Adipocyte (in vitro differentiated cells): ENCODE data around the gene TTC38.
A peak's percentile ranks its signal among the peaks of the same experiment; 100 is the strongest.

Experiments used
- DNase-seq: peaks from one replicate; pipeline ENCODE4 v3.0.0-alpha.2; 2015; ENCODE audit warnings: low read depth
- H3K27me3 ChIP-seq: replicated peaks from 2 replicates; pipeline ENCODE4 v1.7.0; 2013; ENCODE audit warnings: mild to moderate bottlenecking, low read length, moderate library complexity; ENCODE audit not compliant: control insufficient read depth, insufficient read depth
- H3K36me3 ChIP-seq: 2 replicates; pipeline ENCODE4 v1.7.0; 2013; ENCODE audit warnings: low read length, mild to moderate bottlenecking, moderate library complexity; ENCODE audit not compliant: control insufficient read depth, insufficient read depth, severe bottlenecking
- H3K4me1 ChIP-seq: 2 replicates; pipeline ENCODE4 v1.7.0; 2013; ENCODE audit warnings: mild to moderate bottlenecking, low read length, moderate library complexity; ENCODE audit not compliant: control insufficient read depth, insufficient read depth
- H3K4me3 ChIP-seq: 2 replicates; pipeline ENCODE4 v1.7.0; 2013; ENCODE audit warnings: mild to moderate bottlenecking, low read length, moderate library complexity
- H3K9ac ChIP-seq: 2 replicates; pipeline ENCODE4 v1.7.0; 2013; ENCODE audit warnings: mild to moderate bottlenecking, low read length, moderate library complexity
- H3K9me3 ChIP-seq: 2 replicates; pipeline ENCODE4 v1.7.0; 2013; ENCODE audit warnings: mild to moderate bottlenecking, low read length, moderate library complexity; ENCODE audit not compliant: control insufficient read depth

TTC38 gene

GRCh38 chr22:46267431-46268279 lies at the start of gene TTC38:
Gene TTC38 (plus strand): TSS chr22:46268008. CDS start chr22:46268040, 32 bp downstream.
- H3K4me3 ChIP-seq: peak within 1 kb of the TSS; percentile 83
- H3K9me3 ChIP-seq: no peaks in the 10 kb centered on the region
- no peaks in the 10 kb centered on the region for H3K27me3 ChIP-seq
- peak; percentile 94 for DNase-seq
- H3K36me3 ChIP-seq: peaks cover 19% of the 10 kb centered on the region
- peaks cover 16% of the 10 kb centered on the region for H3K4me1 ChIP-seq
- H3K9ac ChIP-seq: peak within 1 kb of the TSS; percentile 94

DNA sequence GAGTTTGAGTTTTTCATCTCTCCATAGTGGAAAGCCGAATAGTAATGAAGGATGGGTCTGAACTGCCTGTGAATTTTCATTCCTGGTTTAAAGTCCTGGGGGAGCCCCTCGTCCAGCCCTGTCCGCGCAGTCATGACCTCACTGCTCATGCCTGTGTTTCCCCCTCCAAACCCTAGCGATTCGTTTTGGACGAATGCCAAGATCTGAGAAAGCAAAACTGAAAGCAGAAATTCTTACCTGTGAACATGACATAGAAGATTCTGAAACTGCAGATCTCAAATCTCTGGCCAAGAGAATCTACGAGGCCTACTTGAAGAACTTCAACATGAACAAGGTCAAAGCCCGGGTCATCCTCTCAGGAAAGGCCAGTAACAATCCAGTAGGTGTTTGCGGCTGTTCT lies 48.2 kb upstream of the TTC38 start:
- no peaks in the 10 kb centered on the region for H3K4me1 ChIP-seq
- H3K4me3 ChIP-seq: no peak overlapping the region
- no peaks in the 10 kb centered on the region for H3K27me3 ChIP-seq
- H3K9ac ChIP-seq: no peak overlapping the region
- H3K36me3 ChIP-seq: peaks cover 83% of the 10 kb centered on the region
- H3K9me3 ChIP-seq: no peaks in the 10 kb centered on the region
- DNase-seq: no peak

DNA sequence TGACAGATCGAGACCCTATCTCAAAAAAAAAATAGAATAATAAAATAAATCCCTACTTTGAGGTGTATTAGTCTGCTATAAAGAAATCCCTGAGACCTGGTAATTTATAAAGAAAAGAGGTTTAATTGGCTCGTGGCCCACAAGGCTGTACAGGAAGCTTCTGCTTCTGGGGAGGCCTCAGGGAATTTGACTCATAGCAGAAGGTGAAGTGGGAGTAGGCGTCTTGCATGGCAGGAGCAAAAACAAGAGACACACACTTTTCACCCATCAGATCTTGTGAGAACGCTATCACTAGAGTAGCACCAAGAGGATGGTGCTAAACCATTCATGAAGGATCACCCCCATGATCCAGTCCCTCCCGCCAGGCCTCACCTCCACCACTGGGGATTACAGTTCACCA lies 46.9 kb upstream of the TTC38 start:
- Histone ChIP-seq H3K27me3 (no peaks in the 10 kb centered on the region), H3K4me1 (no peaks in the 10 kb centered on the region), H3K4me3 (no peak overlapping the region), H3K9ac (no peak overlapping the region), H3K36me3 (peaks cover 83% of the 10 kb centered on the region), H3K9me3 (no peaks in the 10 kb centered on the region)
- no peak for DNase-seq

GRCh38 chr22:46224044-46224897 lies 43.5 kb upstream of the TTC38 start:
- peaks cover 56% of the 10 kb centered on the region for H3K36me3 ChIP-seq
- no peaks in the 10 kb centered on the region for H3K9me3 ChIP-seq
- peaks cover 4% of the 10 kb centered on the region for H3K4me1 ChIP-seq
- H3K27me3 ChIP-seq: no peaks in the 10 kb centered on the region
- no peak overlapping the region for H3K9ac ChIP-seq
- no peak overlapping the region for H3K4me3 ChIP-seq
- no peak for DNase-seq

DNA sequence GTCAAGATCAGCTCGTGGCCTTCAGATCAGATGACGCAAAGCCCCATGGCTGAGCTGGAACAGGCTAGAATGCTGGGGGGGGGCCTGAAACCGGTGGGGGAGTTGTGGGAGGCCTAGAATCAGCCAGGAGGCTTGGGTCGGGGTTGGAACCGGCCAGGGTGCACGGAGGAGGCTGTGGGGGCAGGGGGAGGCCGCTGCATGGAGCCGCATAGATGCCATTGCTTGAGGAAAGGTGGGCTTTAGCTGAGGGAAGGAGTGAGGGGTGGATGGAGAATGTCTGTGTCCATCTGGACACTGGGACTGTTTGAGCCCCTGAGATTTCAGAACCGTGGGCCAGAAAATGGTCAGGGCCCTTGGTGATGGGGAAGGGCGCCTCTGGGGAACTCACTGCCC lies 42.9 kb upstream of the TTC38 start:
- DNase-seq: no peak
- H3K27me3 ChIP-seq: no peaks in the 10 kb centered on the region
- peaks cover 50% of the 10 kb centered on the region for H3K36me3 ChIP-seq
- no peaks in the 10 kb centered on the region for H3K9me3 ChIP-seq
- no peak overlapping the region for H3K9ac ChIP-seq
- no peak overlapping the region for H3K4me3 ChIP-seq
- peaks cover 10% of the 10 kb centered on the region for H3K4me1 ChIP-seq

- Histone ChIP-seq H3K4me3 (no peak overlapping the region), H3K27me3 (no peaks in the 10 kb centered on the region), H3K9me3 (no peaks in the 10 kb centered on the region), H3K36me3 (peaks cover 42% of the 10 kb centered on the region), H3K4me1 (peaks cover 10% of the 10 kb centered on the region), H3K9ac (no peak overlapping the region)
- no peak for DNase-seq
Observed at GRCh38 chr22:46225631-46226030, 42.2 kb upstream of the TTC38 start.

DNA sequence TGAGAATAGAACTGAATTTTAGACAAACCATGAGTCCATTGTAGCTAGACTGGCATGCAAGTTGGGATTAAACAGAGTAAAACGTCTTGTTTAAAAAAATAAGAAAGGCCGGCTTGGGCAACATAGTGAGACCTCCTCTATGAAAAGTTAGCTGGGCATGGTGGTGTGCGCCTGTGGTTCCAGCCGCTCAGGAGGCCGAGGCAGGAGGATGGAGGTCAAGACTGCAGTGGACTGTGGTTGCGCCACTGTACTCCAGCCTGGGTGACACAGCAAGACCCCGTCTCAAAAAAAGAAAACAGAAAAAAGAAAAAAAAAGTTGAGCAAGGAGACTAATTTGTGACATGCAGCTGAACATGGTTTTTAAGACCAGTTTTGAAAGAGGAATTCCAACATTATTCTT lies 41.2 kb upstream of the TTC38 start:
- H3K4me3 ChIP-seq: no peak overlapping the region
- H3K9ac ChIP-seq: no peak overlapping the region
- no peak for DNase-seq
- peaks cover 35% of the 10 kb centered on the region for H3K36me3 ChIP-seq
- H3K9me3 ChIP-seq: no peaks in the 10 kb centered on the region
- peaks cover 10% of the 10 kb centered on the region for H3K4me1 ChIP-seq
- no peaks in the 10 kb centered on the region for H3K27me3 ChIP-seq

DNA sequence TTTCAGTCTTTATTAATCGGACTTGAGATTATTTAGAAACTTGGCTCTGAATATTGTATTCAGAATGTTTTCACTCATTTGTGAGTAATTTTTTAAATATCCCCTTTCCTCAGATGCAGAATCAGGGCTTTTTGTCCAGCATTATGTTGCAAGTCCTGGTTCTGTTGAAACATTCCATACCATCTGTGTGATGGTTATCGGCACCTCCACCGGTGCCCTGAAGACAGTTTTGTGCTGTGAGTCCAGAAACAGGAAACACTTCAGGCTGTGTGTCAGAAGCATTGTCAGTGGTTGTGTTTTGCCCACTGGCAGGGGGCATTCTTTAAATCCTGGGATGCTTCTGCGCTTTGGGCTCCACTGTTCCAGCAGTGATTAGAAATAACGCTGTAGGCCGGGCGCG lies 38.1 kb upstream of the TTC38 start:
- peak; percentile 79 for DNase-seq
- Histone ChIP-seq H3K36me3 (peaks cover 20% of the 10 kb centered on the region), H3K9me3 (no peaks in the 10 kb centered on the region), H3K4me3 (no peak overlapping the region), H3K4me1 (peaks cover 10% of the 10 kb centered on the region), H3K27me3 (no peaks in the 10 kb centered on the region), H3K9ac (no peak overlapping the region)

GRCh38 chr22:46230262-46230901 lies 37.4 kb upstream of the TTC38 start:
- Histone ChIP-seq H3K9ac (no peak overlapping the region), H3K9me3 (no peaks in the 10 kb centered on the region), H3K27me3 (no peaks in the 10 kb centered on the region), H3K4me1 (peaks cover 10% of the 10 kb centered on the region), H3K36me3 (peaks cover 23% of the 10 kb centered on the region), H3K4me3 (no peak overlapping the region)
- DNase-seq: no peak

- Histone ChIP-seq H3K4me3 (no peak overlapping the region), H3K9ac (no peak overlapping the region), H3K27me3 (no peaks in the 10 kb centered on the region), H3K4me1 (peaks cover 10% of the 10 kb centered on the region), H3K36me3 (peaks cover 43% of the 10 kb centered on the region), H3K9me3 (no peaks in the 10 kb centered on the region)
- DNase-seq: peak; percentile 65
Observed at GRCh38 chr22:46233231-46233630, 34.6 kb upstream of the TTC38 start.

GRCh38 chr22:46234969-46235368 lies 32.8 kb upstream of the TTC38 start:
- Histone ChIP-seq H3K4me1 (no peaks in the 10 kb centered on the region), H3K27me3 (no peaks in the 10 kb centered on the region), H3K9ac (no peak overlapping the region), H3K9me3 (no peaks in the 10 kb centered on the region), H3K36me3 (peaks cover 58% of the 10 kb centered on the region), H3K4me3 (no peak overlapping the region)
- no peak for DNase-seq
